Dermis microvascular lymphatic vessel endothelial cell (primary cell): ENCODE results near the gene CFC1B. TPM values are rescaled to one million over a fixed set of nuclear protein-coding genes. Genes with fewer than 3 reads are reported as not detected.
"Not testable (repeated sequence)": the region's sequence is repeated elsewhere in the genome, so short reads cannot be mapped to it uniquely, and the experiment has no call there.

Experiments used
- DNase-seq, 2 donors: peaks; one replicate each; pipeline versions ENCODE4 v3.0.0 to v3.0.0-alpha.2; 2010; ENCODE audit warnings: low read depth in 2 of 2
- total RNA-seq: library from RNA; depleted of rRNA; stranded (reverse); fragments of >200 nt; gene quantifications from 2 replicates; pipeline ENCODE4 v1.2.1, GENCODE V29; 2014

Gene CFC1B
- total RNA-seq, 1 donor from 2014 or later = not detected

- not testable (repeated sequence) for DNase-seq
Observed at GRCh38 chr2:130556441-130556840, 35.4 kb downstream of the CFC1B start.

- DNase-seq = not testable (repeated sequence)
Observed at GRCh38 chr2:130566165-130566564, 45.1 kb downstream of the CFC1B start.

- not testable (repeated sequence) for DNase-seq
Observed at GRCh38 chr2:130571929-130572328, 50.9 kb downstream of the CFC1B start.

GRCh38 chr2:130574230-130574629 is 53.2 kb downstream of the CFC1B start:
- not testable (repeated sequence) for DNase-seq

GRCh38 chr2:130576209-130576784 is 55.3 kb downstream of the CFC1B start:
- not testable (repeated sequence) for DNase-seq

- DNase-seq = not testable (repeated sequence)
Observed at GRCh38 chr2:130577559-130577958, 56.5 kb downstream of the CFC1B start.

Other genes starting within 250 kb of the CFC1B start
- gene IMP4, start 178.3 kb upstream of the CFC1B start, total RNA-seq = 75.4 and 78.1 TPM in 2 replicates
- gene PTPN18, start 165.2 kb upstream of the CFC1B start, total RNA-seq = 20.0 and 27.4 TPM in 2 replicates
- 0.25 and 0.26 TPM in 2 replicates for gene POTEI, start 11.9 kb upstream of the CFC1B start, total RNA-seq
- gene CFC1, start 78.4 kb downstream of the CFC1B start, total RNA-seq = not detected in 2 replicates
- 0.26 and 0.38 TPM in 2 replicates for gene POTEJ, start 90.2 kb downstream of the CFC1B start, total RNA-seq
- gene GPR148, start 207.8 kb downstream of the CFC1B start, total RNA-seq = under 0.01 TPM in 1 of 2 replicates, not detected in the other
- gene AMER3, start 234.3 kb downstream of the CFC1B start, total RNA-seq = not detected in 2 replicates